Memory B cell (primary cell): ENCODE data around the gene NFIB.

ENCODE experiments used
- ATAC-seq: fragments of 150-1000 bp; cut with Tn5 transposase; 2 replicates; pipeline ENCODE4 v1.10.0; 2021; ENCODE audit warnings: low read depth, mild to moderate bottlenecking, moderate library complexity
- DNase-seq, 2 donors: peaks; one replicate each; pipeline ENCODE4 v3.0.0; 2022; ENCODE audit warnings: low spot score in 2 of 2
- H3K27ac Mint-ChIP-seq: one replicate; pipeline ENCODE4 v1.8.0; 2022; ENCODE audit warnings: mild to moderate bottlenecking, moderate library complexity, mixed read lengths
- H3K27me3 Mint-ChIP-seq: one replicate; pipeline ENCODE4 v1.8.0; 2022; ENCODE audit warnings: mixed read lengths
- H3K36me3 Mint-ChIP-seq: one replicate; pipeline ENCODE4 v1.8.0; 2022; ENCODE audit warnings: mild to moderate bottlenecking, mixed read lengths
- H3K4me1 Mint-ChIP-seq: one replicate; pipeline ENCODE4 v1.8.0; 2022; ENCODE audit warnings: mixed read lengths
- H3K4me3 Mint-ChIP-seq: one replicate; pipeline ENCODE4 v1.8.0; 2022; ENCODE audit warnings: mild to moderate bottlenecking, moderate library complexity, mixed read lengths
- H3K9me3 Mint-ChIP-seq: one replicate; pipeline ENCODE4 v1.8.0; 2022; ENCODE audit warnings: mixed read lengths

NFIB gene

GRCh38 chr9:14095277-14095676, 218.7 kb downstream of the NFIB start:
- Mint-ChIP-seq H3K27me3 (no peaks in the 10 kb centered on the region), H3K4me1 (no peaks in the 10 kb centered on the region), H3K9me3 (no peaks in the 10 kb centered on the region), H3K27ac (no peak overlapping the region), H3K36me3 (no peaks in the 10 kb centered on the region), H3K4me3 (no peak overlapping the region)
- DNase-seq, result no peak
- ATAC-seq, result no peak

GRCh38 chr9:14094491-14094890, 219.4 kb downstream of the NFIB start:
- no peaks in the 10 kb centered on the region for H3K4me1 Mint-ChIP-seq
- H3K9me3 Mint-ChIP-seq, result no peaks in the 10 kb centered on the region
- ATAC-seq, result no peak
- no peak overlapping the region for H3K27ac Mint-ChIP-seq
- no peak for DNase-seq
- no peaks in the 10 kb centered on the region for H3K27me3 Mint-ChIP-seq
- H3K4me3 Mint-ChIP-seq, result no peak overlapping the region
- H3K36me3 Mint-ChIP-seq, result no peaks in the 10 kb centered on the region

- H3K4me1 Mint-ChIP-seq, result no peaks in the 10 kb centered on the region
- no peak overlapping the region for H3K4me3 Mint-ChIP-seq
- no peaks in the 10 kb centered on the region for H3K27me3 Mint-ChIP-seq
- DNase-seq (no peak), ATAC-seq (no peak)
- H3K36me3 Mint-ChIP-seq, result no peaks in the 10 kb centered on the region
- H3K27ac Mint-ChIP-seq, result no peak overlapping the region
- H3K9me3 Mint-ChIP-seq, result no peaks in the 10 kb centered on the region
These were observed 221.6 kb downstream of the NFIB start for GRCh38 chr9:14092344-14092743.

- no peaks in the 10 kb centered on the region for H3K36me3 Mint-ChIP-seq
- DNase-seq, result no peak
- no peaks in the 10 kb centered on the region for H3K4me1 Mint-ChIP-seq
- H3K27me3 Mint-ChIP-seq, result no peaks in the 10 kb centered on the region
- H3K9me3 Mint-ChIP-seq, result no peaks in the 10 kb centered on the region
- H3K27ac Mint-ChIP-seq, result no peak overlapping the region
- H3K4me3 Mint-ChIP-seq, result no peak overlapping the region
- ATAC-seq, result no peak
These were observed 224.7 kb downstream of the NFIB start for GRCh38 chr9:14089051-14089803.

- H3K4me1 Mint-ChIP-seq, result no peaks in the 10 kb centered on the region
- no peak overlapping the region for H3K27ac Mint-ChIP-seq
- H3K4me3 Mint-ChIP-seq, result no peak overlapping the region
- H3K9me3 Mint-ChIP-seq, result no peaks in the 10 kb centered on the region
- no peaks in the 10 kb centered on the region for H3K36me3 Mint-ChIP-seq
- H3K27me3 Mint-ChIP-seq, result no peaks in the 10 kb centered on the region
- ATAC-seq (no peak), DNase-seq (no peak)
These were observed 226.4 kb downstream of the NFIB start for GRCh38 chr9:14087576-14087975.

- no peak overlapping the region for H3K27ac Mint-ChIP-seq
- H3K4me3 Mint-ChIP-seq, result no peak overlapping the region
- no peaks in the 10 kb centered on the region for H3K9me3 Mint-ChIP-seq
- no peak for DNase-seq
- no peaks in the 10 kb centered on the region for H3K36me3 Mint-ChIP-seq
- H3K27me3 Mint-ChIP-seq, result no peaks in the 10 kb centered on the region
- ATAC-seq, result no peak
- no peaks in the 10 kb centered on the region for H3K4me1 Mint-ChIP-seq
These were observed 227.4 kb downstream of the NFIB start for GRCh38 chr9:14086495-14086894.

GRCh38 chr9:14085810-14086209, 228.1 kb downstream of the NFIB start:
- Mint-ChIP-seq H3K4me1 (no peaks in the 10 kb centered on the region), H3K27me3 (no peaks in the 10 kb centered on the region), H3K9me3 (no peaks in the 10 kb centered on the region), H3K4me3 (no peak overlapping the region), H3K27ac (no peak overlapping the region), H3K36me3 (no peaks in the 10 kb centered on the region)
- DNase-seq (no peak), ATAC-seq (no peak)

GRCh38 chr9:14084867-14085266, 229.1 kb downstream of the NFIB start:
- no peak for DNase-seq
- no peaks in the 10 kb centered on the region for H3K27me3 Mint-ChIP-seq
- H3K9me3 Mint-ChIP-seq, result no peaks in the 10 kb centered on the region
- no peaks in the 10 kb centered on the region for H3K36me3 Mint-ChIP-seq
- no peaks in the 10 kb centered on the region for H3K4me1 Mint-ChIP-seq
- H3K4me3 Mint-ChIP-seq, result no peak overlapping the region
- no peak overlapping the region for H3K27ac Mint-ChIP-seq
- ATAC-seq, result no peak

GRCh38 chr9:14083366-14083765, 230.6 kb downstream of the NFIB start:
- ATAC-seq (no peak), DNase-seq (no peak)
- H3K4me1 Mint-ChIP-seq, result no peaks in the 10 kb centered on the region
- H3K9me3 Mint-ChIP-seq, result no peaks in the 10 kb centered on the region
- no peak overlapping the region for H3K27ac Mint-ChIP-seq
- H3K36me3 Mint-ChIP-seq, result no peaks in the 10 kb centered on the region
- no peak overlapping the region for H3K4me3 Mint-ChIP-seq
- no peaks in the 10 kb centered on the region for H3K27me3 Mint-ChIP-seq

GRCh38 chr9:14082732-14083131, 231.2 kb downstream of the NFIB start:
- no peak overlapping the region for H3K27ac Mint-ChIP-seq
- H3K36me3 Mint-ChIP-seq, result no peaks in the 10 kb centered on the region
- peaks cover 1% of the 10 kb centered on the region for H3K9me3 Mint-ChIP-seq
- ATAC-seq, result no peak
- DNase-seq, result no peak
- no peak overlapping the region for H3K4me3 Mint-ChIP-seq
- H3K27me3 Mint-ChIP-seq, result no peaks in the 10 kb centered on the region
- no peaks in the 10 kb centered on the region for H3K4me1 Mint-ChIP-seq

GRCh38 chr9:14081745-14082144, 232.2 kb downstream of the NFIB start:
- no peaks in the 10 kb centered on the region for H3K4me1 Mint-ChIP-seq
- no peak for ATAC-seq
- H3K36me3 Mint-ChIP-seq, result no peaks in the 10 kb centered on the region
- H3K27me3 Mint-ChIP-seq, result no peaks in the 10 kb centered on the region
- H3K4me3 Mint-ChIP-seq, result no peak overlapping the region
- no peak overlapping the region for H3K27ac Mint-ChIP-seq
- peaks cover 1% of the 10 kb centered on the region for H3K9me3 Mint-ChIP-seq
- no peak for DNase-seq

- ATAC-seq (no peak), DNase-seq (no peak)
- Mint-ChIP-seq H3K4me1 (no peaks in the 10 kb centered on the region), H3K4me3 (no peak overlapping the region), H3K27ac (no peak overlapping the region), H3K27me3 (no peaks in the 10 kb centered on the region), H3K9me3 (peaks cover 2% of the 10 kb centered on the region), H3K36me3 (no peaks in the 10 kb centered on the region)
These were observed 232.9 kb downstream of the NFIB start for GRCh38 chr9:14080959-14081542.

- H3K27ac Mint-ChIP-seq, result no peak overlapping the region
- no peak for DNase-seq
- no peak overlapping the region for H3K4me3 Mint-ChIP-seq
These were observed 234.5 kb downstream of the NFIB start for GRCh38 chr9:14079440-14079839.

GRCh38 chr9:14077672-14078071, 236.3 kb downstream of the NFIB start:
- DNase-seq (no peak), ATAC-seq (no peak)
- H3K27me3 Mint-ChIP-seq, result no peaks in the 10 kb centered on the region
- H3K36me3 Mint-ChIP-seq, result no peaks in the 10 kb centered on the region
- H3K4me1 Mint-ChIP-seq, result no peaks in the 10 kb centered on the region
- no peak overlapping the region for H3K4me3 Mint-ChIP-seq
- no peak overlapping the region for H3K27ac Mint-ChIP-seq
- H3K9me3 Mint-ChIP-seq, result peaks cover 2% of the 10 kb centered on the region

More at GRCh38 chr9:14079440-14079839, 234.5 kb downstream of the NFIB start:
- H3K27me3 Mint-ChIP-seq, result no peaks in the 10 kb centered on the region
- peaks cover 2% of the 10 kb centered on the region for H3K9me3 Mint-ChIP-seq
- no peak for ATAC-seq
- H3K36me3 Mint-ChIP-seq, result no peaks in the 10 kb centered on the region
- no peaks in the 10 kb centered on the region for H3K4me1 Mint-ChIP-seq

- Mint-ChIP-seq H3K27me3 (no peaks in the 10 kb centered on the region), H3K4me3 (no peak overlapping the region), H3K27ac (no peak overlapping the region), H3K9me3 (peaks cover 4% of the 10 kb centered on the region), H3K4me1 (no peaks in the 10 kb centered on the region), H3K36me3 (no peaks in the 10 kb centered on the region)
- ATAC-seq (no peak), DNase-seq (no peak)
These were observed 238.7 kb downstream of the NFIB start for GRCh38 chr9:14075218-14075617.
